NCI-H2081 treated with DMSO at 0.1 percent for 48 hours (cell line): Measurements from ENCODE around the gene PIP5K1B.

Source experiments
- DNase-seq: peaks from one replicate; lab custom pipeline; 2025; lab: John Stamatoyannopoulos, UW

Gene PIP5K1B

GRCh38 chr9:68817079-68817875 lies 112.2 kb downstream of the PIP5K1B start:
- no peak for DNase-seq

DNA sequence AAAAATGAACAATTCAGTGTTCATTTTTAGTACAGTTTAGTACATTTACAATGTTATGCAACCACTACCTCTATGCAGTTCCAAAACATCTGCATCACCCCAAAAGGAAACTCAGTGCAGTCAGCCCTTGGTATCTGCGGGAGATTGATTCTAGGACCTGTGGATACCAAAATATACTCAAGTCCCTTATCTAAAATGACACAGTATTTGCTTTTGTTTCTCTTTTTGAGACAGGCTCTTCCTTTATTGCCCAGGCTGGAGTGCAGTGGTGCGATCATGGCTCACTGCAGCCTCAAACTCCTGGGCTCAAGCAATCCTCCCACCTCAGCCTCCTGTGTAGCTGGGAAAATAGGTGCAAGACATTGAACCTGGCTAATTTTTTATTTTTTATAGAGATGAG lies 114.0 kb downstream of the PIP5K1B start:
- DNase-seq: no peak

DNA sequence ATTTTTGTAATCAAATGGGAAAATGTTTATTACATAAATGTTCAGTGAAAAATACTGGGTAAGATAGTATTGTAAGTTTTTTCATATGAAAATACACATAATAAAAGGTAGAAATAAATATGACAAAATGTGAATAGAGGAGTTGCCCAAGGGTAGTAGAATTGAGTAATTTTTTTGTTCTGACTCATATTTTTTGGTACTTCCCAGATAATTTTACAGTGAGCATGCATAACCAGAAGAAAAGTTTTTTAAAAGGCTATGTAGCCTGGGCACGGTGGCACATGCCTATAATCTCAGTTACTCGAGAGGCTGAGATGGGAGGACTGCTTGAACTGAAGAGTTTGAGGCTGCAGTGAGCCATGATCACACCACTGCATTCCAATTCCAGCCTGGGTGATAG lies 116.9 kb downstream of the PIP5K1B start:
- no peak for DNase-seq

DNA sequence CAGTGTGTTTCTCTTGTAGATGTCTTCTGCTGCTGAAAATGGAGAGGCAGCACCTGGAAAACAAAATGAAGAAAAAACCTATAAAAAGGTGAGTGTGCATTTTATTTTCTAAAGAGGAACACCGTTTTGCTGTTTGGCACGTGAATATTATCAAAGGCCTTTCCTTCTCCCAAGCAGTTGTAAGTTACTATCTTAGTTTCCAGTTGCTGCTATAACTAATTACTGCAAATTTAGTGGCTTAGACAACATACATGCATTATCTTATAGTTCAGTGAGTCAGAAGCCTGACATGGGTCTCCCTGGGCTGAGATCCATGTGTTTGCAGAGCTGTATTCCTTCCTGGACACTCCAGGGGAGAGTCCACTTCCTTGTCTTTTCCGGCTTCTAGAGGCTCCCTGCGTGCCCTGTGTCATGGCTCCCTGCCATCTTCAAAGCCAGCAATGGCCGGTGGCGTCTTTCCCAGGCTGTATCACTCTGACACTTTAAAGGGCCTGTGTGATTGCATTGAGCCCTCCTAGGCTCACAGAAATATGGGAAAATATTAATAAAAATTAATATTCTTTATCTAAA lies 117.6 kb downstream of the PIP5K1B start:
- DNase-seq: no peak

DNA sequence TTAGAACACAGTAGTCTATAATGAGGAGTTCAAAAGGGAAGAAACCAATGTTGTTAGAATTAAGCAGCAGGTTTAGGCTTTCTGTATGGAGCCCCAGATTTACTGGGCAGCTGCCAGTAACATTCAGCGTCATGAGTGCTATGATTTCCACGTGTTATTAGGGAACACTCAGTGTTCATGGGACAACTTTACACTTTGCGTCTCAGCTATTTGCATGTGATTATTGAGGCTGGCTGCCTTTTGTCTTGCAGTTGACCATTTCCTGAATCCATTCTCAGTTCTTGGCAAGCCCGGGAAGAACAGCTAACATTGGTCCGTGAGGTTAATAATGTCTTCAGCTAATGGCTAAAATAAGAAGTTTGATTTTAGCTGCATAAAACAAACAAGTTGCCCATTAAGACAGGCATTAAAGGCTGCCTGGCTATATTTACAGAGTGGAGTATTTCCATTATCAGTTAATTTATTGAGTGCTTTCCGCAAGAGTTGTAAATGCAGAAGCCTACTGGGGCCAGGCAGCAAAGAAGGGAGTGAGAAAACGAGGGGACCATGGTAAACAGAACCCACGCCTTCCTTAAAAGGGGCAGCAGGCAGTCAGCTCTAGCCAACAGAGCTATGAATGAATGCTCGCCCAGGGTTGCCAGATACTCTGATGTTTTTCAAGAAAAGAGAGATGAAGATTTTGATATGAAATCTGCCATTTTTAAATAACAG lies 120.9 kb downstream of the PIP5K1B start:
- DNase-seq: no peak

GRCh38 chr9:68827837-68828744 lies 123.1 kb downstream of the PIP5K1B start:
- no peak for DNase-seq

DNA sequence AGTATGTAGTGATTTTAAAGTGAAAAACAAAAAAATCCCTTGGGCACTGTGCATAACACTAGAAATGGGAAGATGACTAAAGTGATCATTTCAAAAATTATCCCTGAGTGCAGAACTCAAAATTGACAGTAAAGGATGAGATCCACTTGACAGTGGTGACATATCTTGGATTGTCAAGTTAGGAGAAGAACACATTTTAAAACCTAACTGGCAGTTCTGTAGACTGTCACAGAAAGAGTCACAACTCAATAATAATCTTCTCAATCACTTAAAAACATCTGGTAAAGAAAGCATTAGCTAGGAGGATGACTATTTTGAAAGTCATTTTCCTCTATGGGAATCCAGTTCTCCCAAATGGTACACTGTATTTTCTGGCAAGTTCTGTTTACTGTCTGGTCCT lies 127.1 kb downstream of the PIP5K1B start:
- no peak for DNase-seq

- DNase-seq: no peak
Observed at GRCh38 chr9:68832861-68833518, 128.0 kb downstream of the PIP5K1B start.

DNA sequence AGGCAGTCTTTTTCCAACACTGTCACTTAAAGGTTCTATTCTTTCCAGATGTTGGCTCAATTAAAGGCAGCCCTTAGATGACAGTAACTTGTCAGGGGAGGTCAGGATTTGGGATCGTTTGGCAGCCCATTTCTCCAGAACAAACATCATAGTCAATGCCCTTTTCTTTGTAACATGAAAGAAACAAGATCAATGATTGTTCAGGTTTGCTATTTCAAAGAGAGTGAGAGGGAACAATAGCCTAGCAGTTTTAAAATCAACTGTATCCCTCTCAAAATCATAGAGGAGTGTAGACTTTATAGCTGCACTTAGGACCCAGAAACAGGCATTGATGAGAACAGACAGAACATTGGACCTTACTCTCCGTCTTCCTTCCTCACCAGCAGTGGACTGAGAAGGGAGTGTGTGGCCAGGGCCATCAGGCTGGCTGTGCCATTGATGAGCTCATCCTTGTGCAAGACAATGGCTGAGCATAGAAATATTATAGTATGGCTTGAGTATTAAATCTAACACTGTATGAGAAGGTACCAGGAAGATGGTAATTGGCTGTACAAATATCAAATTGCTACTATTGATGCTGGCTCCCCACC lies 130.0 kb downstream of the PIP5K1B start:
- no peak for DNase-seq

DNA sequence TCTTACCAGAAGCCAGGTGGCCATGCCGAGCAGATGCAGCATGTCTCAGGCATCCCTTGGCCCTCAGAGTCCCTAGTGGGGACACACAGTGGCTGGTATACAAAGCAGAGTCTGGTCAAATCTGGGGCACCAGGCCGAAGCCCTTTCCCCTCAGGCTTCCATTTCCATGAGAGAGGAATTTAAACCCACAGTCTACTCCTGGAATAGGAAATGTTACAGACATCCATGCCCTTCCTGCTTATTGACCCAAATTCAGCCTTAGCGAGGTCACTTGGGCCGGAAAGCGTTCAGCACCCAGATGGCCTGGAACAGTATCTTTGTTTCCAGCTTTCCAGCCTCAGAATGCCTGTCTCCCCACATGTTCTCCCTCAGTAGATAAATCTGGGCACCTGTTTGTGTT lies 131.7 kb downstream of the PIP5K1B start:
- no peak for DNase-seq

GRCh38 chr9:68838245-68838644 lies 133.2 kb downstream of the PIP5K1B start:
- DNase-seq: no peak

GRCh38 chr9:68841276-68842052 lies 136.4 kb downstream of the PIP5K1B start:
- peak; percentile 80 for DNase-seq

DNA sequence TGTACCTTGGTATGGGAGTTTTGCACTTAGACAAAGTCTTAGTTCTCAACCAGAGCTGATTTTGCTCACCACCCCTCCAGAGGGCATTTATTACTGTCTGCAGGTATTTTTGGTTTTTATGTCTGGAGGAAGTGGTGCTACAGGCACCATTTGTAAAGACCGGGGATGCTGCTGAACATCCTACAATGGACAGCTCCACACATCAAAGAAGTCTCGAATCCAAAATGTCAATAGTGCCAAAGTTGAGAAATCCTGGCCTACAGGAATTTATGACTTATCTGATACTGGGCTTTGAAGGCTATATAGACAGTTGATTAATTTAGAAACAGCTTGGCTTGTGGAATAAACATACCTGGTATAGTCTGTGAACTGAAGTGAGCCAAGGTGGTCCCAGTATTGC lies 137.5 kb downstream of the PIP5K1B start:
- DNase-seq: no peak

DNA sequence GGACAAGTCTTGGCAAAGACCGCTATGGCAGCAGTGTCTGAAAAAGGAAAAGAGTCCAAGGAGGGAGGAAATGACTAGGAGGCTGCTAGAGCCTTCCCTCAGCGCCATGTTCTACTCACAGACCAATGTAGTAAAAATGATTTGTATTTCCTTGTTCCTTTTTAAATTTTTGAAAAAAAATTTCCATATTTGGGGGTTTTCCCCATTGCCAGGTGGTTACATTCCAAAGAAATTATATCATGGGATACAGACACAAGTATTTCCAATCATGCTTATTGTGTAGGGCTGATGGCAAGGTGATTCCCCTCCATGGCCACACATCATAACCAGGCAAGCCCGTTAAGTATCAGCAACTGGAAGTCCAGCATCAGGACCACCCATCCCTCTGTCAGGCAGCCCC lies 138.2 kb downstream of the PIP5K1B start:
- no peak for DNase-seq

DNA sequence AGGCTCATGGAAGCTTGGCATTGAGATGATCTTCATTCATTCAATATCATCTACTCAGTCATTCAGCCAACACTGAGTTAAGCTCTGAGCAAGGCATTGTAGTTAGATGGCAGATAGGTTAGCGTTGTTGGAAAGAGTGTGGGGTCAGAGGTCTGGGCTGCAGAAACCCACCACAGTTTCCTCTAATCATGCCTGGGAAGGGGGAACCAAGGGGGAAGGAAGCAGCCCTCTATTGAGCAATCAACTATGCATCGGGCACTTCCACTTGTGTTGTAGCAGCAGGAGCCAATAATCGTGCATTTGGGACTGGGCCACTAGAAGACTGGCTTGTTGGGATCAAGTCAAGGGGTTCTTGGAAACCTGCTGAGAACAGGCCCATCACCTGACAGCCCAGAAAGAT lies 139.1 kb downstream of the PIP5K1B start:
- no peak for DNase-seq

- DNase-seq: no peak
Observed at GRCh38 chr9:68844631-68845612, 139.9 kb downstream of the PIP5K1B start.

- DNase-seq: no peak
Observed at GRCh38 chr9:68847765-68848164, 142.7 kb downstream of the PIP5K1B start.

- DNase-seq: no peak
Observed at GRCh38 chr9:68851657-68852056, 146.6 kb downstream of the PIP5K1B start.

- DNase-seq: no peak
Observed at GRCh38 chr9:68852941-68853340, 147.9 kb downstream of the PIP5K1B start.
